GM12875 (cell line): Measurements from ENCODE around the gene CCSAP.
"Not testable (repeated sequence)": the region's sequence is repeated elsewhere in the genome, so short reads cannot be mapped to it uniquely, and the experiment has no call there.

Experiments
- H3K4me3 ChIP-seq: one replicate; pipeline ENCODE4 v1.5.1; 2011; ENCODE audit warnings: low read depth, low read length, control low read depth
- CTCF ChIP-seq: IDR thresholded peaks from 2 replicates; pipeline ENCODE4 v1.5.1; 2011; ENCODE audit warnings: low read depth, mild to moderate bottlenecking, control low read depth, inconsistent platforms, low read length, moderate library complexity, borderline replicate concordance; ENCODE audit not compliant: insufficient read depth

The CCSAP gene

GRCh38 chr1:229293528-229294204 is 49.2 kb downstream of the CCSAP start:
- TF ChIP-seq CTCF, result no peak
- H3K4me3 ChIP-seq, result no peak overlapping the region

- H3K4me3 ChIP-seq, result not testable (repeated sequence)
These were observed 51.2 kb downstream of the CCSAP start for GRCh38 chr1:229291686-229292085.

GRCh38 chr1:229288516-229288915 is 54.3 kb downstream of the CCSAP start:
- no peak overlapping the region for H3K4me3 ChIP-seq
- no peak for TF ChIP-seq CTCF

GRCh38 chr1:229287267-229287666 is 55.6 kb downstream of the CCSAP start:
- H3K4me3 ChIP-seq, result no peak overlapping the region
- TF ChIP-seq CTCF, result no peak

GRCh38 chr1:229286099-229286766 is 56.6 kb downstream of the CCSAP start:
- no peak overlapping the region for H3K4me3 ChIP-seq
- TF ChIP-seq CTCF, result no peak

GRCh38 chr1:229285440-229285839 is 57.4 kb downstream of the CCSAP start:
- no peak overlapping the region for H3K4me3 ChIP-seq
- no peak for TF ChIP-seq CTCF

- no peak overlapping the region for H3K4me3 ChIP-seq
- TF ChIP-seq CTCF, result no peak
These were observed 58.0 kb downstream of the CCSAP start for GRCh38 chr1:229284887-229285286.
